ENCODE data around the gene ATG7.
"Not testable (repeated sequence)": the region's sequence is repeated elsewhere in the genome, so short reads cannot be mapped to it uniquely, and the experiment has no call there.

ATG7 gene

DNA sequence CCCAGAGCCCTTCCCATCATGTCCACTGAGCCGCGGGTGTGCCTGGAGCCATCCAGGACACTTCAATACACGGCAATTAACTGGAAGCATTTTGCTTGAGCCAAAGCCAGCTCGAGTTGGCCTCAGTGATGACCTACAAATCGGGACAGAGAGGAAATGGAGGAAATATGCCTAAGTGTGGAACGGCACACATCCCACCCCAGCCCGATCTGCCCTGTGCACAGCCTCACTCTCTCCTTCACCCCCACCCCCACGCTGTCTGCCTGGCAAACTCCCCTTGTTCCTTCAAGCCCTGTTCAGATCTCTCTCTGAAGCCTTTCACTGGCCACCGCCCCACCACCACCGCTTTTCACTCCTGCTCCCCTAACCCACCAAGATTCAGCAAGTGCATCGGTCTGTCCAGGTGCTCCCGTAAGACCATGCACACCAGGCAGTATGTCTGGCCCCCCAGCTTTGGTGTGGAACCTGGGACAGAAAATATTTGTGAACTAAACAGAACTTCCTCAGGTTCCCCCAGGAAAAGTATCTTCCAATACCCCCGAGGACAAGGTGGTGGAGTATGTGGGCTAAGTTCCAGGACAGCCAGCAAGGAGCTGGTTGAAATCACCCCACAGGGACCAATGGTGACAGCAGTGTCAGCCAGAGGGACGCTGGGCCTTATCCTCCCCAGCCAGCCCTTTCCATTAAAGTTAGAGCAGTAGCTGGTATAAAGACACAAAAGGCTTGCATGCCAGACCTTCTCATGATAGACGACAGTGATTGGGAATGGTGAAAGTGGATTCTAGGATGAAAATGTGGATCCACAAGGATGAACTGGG is 287.8 kb downstream of the ATG7 start:
- DNase-seq: no peak

DNA sequence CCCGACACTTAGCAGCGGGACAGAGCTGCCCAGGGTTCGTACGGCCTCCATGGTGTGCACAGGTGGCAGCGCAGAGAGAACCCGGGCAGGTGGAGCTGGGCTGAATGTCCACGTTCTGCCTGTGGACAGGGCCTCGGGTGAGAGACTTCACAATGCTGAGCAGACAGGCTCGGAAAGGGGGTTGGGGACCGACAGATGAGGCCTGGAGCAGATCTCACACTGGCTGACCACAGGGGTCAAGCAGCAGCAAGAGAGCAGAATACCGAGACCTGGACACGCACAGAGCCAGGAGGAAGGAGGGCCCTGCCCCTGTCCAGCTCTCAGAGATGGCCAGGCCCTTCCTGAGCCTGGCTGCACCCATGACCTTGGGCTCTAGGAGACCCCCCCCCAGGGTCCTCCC is 288.5 kb downstream of the ATG7 start:
- DNase-seq: no peak

DNA sequence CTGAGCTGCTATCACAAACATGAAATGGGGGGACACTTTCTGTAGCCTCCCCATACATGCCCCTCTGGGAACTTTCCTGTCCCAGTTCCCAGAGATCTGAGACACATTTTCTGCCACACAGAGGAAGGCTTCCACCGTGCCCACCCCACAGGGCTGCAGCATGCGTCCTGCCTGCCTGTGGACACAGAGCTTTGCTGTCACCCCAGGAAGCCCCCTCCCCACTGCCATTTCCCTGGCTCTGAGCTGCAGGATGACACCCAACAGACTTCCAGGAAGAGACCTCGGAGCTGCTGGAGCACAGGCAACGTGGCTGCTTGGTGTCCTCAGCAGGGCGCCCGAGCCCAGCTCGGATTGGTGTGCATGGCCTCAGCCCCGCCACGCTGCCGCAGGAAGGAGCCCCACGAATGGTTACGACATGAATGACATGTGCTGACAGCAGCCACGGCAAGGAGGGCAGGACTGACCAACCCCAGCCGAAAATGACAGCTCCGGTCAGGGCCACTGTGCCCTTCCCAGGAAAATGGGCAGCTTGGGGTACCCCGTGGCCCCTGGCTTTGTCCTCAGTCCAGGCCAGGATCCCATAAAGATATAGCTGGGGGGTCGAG is 290.2 kb downstream of the ATG7 start:
- no peak for DNase-seq

DNA sequence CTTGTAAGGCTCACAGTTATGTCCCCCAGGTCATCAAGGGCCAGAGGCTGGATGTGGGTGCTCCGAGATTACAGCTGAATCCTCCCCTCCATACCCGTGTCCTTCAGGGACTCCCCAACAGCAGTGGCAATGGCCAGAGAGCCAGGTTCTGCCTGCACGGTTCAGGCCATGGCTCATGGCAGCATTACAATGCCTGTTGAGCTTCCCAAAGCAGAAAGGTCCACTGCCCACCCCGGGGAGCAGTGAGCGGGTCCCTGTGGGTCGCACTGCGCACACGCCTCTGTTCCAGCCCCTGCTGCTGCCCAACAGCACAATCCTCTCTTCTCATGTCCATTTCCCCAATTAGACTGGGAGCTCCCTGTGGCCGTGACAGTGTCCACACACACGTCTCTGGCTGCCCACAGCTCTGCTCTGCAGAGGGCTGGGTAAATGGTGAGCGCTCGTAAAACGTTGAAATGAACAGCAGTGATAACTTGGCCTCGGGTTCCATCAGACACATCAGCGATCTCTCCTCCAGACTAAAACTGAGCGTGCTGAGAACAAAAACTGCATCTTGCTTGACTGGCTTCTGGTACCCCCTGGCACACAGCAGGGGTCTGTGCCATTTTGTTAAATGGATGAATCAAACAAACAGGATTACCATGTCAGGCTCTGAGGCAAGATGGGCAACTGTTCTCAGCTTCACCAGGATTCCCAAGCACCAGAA is 291.1 kb downstream of the ATG7 start:
- no peak for DNase-seq

DNA sequence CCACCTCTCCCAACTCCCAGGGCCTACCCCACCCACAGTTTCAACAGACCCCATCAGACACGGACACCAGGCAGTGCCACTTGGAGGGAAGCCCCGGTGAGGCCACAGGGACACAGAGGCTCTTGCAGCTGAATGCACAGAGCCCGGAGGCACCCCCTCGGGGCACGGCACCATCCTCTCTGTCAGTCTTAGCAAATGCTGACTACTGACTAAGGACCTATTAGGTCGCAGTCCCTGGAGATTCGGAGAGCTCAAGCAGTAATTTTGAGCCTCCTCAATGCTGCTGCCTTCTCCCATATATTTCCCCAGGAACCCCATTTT is 291.6 kb downstream of the ATG7 start:
- no peak for DNase-seq

DNA sequence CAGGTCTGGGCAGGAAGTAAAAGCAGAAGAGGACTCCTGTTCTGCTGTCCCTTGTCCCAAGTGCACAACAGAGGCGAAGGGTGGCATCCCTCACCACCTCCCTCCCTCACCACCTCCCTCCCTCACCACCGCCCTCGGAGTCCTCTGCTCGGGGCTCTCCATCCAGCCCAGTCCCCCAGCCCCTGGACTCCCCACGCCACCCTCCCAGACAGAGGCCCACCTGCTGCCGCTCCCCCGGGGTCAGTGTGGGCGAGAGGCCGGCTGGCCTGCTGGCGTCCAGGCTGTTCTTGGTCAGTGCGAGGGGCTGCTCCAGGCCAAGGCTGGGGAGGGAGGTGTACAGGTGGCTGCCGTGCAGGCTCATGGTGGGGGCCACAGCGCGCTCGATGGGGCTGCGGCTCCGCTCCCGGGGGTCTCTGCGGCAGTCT is 292.4 kb downstream of the ATG7 start:
- no peak for DNase-seq

DNA sequence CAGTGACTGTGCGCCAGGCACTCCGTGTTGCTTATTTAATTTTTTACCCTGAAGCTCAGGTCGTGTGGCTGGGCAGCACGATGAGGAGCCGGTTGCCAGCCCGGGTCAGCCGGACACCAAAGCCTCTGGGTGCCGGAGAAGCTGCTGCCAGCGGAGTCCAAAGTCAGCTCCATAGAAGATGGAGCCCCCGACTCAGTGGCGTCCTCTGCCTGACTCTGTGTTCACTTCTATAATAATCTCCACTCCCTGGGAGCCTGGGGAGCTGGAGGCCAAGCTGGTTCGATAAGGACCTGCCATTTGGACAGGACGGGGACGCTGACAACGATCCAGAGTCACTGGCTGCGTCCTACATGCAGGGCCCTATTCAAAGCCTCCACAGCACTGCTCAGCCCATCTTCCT is 292.9 kb downstream of the ATG7 start:
- DNase-seq: no peak

DNA sequence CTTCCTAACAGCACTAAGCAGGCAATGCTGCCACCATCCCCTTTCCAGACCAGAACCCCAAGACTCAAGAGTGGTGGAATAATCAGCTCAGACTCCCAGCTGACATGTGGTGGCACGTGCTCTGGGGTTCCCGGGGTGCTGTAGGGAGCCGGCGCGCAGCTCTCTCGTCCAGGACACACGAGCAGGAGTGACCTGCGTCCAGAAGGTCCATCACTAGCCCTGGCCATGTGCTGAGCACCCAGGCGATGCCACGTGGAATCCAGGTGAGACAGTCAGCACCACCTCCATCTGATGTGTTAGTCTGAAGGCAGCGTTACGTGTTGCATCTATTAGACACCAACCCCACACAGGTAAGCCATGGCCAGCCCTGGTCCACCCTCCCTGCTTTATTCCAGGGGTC is 293.3 kb downstream of the ATG7 start:
- no peak for DNase-seq

DNA sequence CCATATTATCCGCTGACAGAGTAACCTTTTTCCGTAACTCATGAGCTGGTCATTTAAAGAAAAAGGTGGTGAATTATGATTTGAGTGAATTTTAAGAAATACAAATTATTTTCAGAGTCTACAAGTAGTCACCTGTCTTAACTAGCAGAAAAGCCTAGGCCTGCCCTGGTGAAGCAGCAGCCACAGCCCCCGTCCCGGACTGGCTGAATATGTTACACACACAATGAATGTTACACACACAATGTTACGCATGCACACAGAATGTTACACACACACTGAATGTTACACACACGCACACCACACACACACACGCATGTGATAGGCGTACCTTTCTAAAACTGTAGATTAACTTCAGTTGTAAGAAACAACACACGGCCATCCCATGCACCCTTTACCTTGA is 293.7 kb downstream of the ATG7 start:
- DNase-seq: no peak

DNA sequence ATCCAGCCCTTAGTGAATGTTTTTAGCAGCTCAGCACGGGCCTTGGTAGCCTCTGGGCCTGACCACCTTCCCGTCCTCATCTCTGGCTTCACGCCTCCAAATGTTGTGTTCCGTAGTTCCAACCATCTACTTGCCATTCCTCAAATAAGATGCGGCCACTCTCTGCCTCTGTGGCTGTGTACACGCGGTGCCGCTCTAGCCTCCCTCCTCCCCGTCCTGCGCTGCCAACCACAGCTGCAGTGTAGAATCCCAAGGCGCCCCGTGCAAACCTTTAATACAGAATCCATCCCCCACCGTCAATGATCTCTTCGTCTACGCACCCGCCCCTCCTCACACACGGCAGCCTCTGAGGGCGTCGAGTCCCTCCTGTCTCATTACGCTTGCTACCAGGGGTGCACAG is 294.3 kb downstream of the ATG7 start:
- DNase-seq: no peak

DNA sequence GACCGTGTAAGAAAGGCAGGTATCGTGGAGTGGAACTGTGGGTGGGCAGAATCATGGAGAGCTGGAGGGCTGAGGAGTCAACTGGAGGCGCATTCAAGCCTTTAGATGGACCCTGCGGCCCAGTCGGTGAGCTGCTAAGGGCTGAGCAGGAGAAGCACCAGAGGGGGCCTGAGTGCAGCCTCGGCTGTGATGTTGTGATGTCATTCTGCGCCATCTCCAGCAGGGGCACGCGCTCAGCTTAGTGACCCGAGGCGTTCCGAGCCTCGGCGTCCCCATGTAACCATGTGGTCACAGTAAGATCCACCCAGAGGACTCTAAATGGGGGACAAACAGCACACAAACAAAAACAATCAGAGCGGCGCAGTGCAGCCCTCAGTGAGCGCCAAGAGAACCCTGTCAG is 294.7 kb downstream of the ATG7 start:
- no peak for DNase-seq

DNA sequence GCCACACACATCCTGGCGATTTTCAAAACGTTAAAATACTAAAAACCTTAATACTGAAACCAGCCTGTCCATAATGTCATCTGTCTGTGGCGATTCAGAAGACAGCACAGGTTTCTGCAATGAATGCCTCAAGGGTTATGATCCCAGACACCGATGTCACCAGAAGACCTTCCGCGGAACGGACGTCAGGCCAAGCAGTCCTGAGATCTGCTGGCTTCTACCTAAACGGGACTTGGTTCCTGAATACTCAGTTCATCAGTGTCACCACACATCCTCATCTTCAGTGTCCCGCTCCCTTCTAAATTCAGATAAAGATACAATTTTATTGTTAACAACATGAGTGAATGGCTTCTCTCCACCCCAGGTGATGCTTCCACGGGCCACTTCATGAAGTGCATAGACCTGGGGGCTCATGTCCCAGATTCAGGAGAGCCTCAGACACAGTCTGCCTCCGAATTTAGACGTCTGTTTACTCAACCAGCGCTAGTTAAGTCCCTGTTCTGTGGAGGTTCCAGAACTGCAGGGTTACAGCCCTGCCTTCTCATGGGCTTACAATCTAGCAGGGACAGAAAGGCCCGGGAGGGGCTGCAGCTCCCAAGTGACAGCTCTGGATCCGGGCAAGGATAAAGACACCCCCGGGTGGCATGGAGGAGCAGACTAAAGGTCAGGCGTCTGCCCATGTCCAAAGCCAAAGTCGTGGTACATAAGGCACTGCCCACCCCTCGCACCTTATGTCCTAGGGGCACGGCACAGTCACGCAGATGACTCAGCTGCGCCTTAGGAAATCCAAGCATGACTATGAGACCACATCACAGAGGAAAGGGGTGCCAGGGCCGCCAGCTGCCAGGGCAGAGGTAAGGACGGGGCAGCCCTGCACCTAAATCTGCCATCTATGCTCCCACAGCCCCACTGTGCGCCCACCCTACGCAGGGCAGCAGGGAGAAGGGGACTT is 295.6 kb downstream of the ATG7 start:
- DNase-seq: no peak

DNA sequence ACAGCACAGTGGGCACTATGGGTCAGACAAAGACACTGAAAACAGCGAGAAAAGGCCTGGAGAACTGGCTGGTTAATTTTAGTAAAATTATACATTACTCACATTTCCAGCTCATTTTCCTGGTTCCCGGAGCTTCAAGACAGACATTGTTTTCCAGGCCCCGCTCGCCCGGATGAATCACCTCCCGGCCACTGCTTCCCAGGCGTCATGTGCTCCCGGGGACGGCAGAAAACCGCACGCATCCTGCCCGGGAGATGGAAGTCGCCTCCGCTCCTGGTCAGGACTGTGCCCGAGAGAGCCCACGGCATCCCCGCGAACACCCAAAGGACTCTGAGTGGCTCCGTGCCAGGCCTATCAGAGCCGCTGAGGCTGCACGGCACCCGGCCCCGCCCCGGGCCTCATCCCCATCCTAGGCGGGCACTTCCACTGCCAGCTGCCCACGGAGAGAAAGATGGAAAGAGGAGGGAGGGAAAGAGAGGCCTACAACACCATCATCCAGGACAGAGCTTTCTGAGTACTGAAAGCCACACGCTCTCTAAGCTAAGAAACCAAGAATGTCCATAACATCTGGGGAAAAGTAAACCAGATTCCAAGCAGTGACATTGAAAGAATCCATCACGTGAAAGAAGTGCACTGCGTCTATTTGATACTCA is 296.4 kb downstream of the ATG7 start:
- no peak for DNase-seq

DNA sequence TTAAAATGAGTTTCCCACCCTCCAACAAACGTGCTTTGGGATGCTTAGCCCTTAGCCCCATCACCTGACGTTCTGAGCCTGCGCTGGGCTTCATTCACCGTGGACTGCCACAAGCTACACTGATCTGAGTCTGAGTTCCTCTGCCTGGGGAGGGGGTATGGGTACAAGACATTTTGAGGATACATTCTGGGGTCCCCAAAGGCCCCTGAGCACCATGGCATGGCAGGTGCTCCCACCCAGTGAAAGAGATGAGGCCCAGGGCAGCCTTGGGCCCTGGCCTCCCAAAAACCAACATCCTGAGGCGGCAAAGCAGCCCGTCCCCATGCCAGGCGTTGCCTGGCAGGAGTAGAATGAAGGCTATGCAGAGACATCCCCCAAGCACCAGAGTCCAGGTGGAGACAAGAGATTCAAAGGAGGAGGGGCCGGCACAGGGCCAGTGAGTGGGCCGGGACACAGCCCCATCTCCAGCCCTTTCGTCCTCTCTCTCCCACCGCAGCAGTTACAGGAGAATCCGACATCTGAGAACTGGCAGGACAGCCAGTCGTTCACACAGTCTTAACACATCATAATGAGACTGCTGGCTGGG is 297.1 kb downstream of the ATG7 start:
- no peak for DNase-seq

DNA sequence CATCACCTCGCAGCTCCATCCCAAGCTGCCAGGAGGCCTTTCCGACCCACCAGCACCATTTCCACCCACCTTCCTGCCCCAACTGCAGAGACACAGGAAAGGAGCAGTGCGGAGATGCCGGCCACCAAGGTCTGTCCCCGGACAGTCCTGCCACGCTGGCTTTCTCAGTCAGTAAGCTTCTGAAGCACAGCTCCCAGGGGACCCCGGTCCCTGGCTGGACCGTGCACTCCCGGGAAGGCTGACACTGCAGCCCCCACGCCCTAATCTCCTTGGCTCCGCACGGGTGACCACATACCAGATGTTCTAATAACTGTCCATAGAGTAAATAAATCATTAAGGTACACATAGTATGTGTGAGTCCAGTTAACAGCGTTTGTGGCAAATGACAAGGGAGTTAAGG is 298.1 kb downstream of the ATG7 start:
- no peak for DNase-seq

DNA sequence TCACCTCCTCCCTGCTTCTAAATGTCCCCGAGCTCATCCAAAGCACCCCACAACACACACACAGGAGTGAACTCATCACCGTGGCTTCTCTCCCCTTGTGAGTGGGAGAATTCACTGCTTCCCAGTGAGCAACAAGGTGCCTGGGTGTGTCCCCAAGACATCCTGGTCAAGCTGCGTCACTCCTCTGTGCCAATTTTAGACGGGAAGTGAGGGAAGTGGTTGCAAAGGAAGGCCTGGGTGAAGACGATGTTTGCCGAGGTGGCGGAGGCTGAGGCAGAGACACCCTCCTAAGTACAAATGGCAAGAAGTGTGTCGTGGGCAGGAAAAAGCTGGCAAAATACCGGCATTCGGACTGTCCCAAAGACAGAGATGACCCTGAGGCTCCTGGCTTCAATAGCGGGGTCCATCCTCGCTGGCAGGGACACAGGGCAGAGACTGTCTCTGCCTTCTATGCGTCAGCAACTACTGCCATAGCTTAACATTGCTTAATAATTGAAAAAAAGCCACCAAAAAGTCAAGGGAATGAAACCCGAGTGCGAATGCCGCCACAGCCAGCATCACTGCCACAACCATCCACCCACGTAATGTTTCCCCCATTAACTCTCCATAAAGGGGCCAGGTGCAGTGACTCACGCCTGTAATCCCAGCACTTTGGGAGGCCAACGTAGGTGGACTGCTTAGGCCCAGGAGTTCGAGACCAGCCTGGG is 298.7 kb downstream of the ATG7 start:
- no peak for DNase-seq

DNA sequence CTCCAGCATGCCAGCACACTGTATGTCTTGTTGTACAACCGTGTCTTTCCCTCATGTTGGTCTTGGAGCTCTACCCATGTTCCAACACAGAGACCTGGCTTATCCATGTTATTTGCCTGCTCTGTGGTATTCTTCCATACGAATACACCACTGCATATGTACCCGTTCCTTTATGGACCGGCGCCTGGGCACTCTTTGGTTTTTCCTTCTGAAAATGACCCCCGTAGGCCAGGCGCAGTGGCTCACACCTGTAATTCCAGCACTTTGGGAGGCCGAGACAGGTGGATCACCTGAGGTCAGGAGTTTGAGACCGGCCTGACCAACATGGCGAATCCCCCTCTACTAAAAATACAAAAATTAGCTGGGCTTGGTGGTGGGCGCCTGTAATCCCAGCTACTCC is 300.5 kb downstream of the ATG7 start:
- not testable (repeated sequence) for DNase-seq

DNA sequence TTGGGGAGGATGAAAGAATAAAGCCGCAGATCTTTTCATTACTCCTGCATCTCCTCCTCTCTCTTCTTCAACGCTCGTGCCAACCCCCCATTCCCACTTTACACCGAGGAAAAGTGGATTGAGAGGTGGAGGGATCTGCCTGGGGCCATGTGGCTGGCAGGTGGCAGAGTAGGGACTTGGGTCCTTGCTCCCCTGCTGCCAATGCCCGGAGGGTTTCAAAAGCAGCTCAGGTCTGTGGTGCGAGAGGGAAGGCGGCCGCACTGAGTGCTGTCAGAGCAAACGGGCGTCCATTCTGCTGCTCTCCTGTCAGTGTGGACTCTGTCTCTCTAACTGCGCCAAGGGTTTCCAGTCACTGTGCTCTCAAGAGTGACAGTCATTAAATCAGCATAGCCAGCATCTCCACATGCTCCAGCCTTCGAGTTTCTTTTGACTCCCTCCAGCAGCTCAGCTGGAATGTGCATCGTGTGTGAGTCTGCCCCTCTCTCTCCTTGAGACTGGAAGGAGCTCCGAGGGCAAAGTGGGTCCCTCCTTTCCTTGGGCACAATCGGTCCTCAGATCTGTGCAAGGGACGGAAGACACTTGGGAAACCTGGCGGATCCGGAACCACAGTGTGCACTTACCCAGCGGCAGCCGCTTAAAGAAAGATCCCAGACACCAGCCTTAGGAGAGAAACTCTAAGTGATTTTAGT is 302.9 kb downstream of the ATG7 start:
- DNase-seq: no peak

DNA sequence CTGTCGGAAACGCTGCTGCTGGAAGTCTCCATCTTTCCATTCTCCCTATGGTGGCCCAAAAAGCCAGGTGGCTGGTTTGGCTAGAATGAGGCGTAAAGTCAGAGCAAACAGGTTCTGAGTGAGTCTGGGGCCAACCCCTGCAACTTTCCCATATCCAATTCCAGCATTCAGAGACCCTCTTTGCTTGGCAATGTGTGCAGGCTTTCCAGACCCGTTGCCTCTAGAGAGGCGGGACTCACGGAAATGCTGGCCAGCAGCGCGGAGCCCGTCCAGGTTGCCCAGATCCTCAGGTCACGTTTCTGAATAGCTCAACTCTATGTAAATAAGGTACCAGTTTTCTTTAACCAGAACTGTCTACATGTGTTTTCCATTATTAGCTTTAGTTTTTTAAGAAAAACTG is 303.5 kb downstream of the ATG7 start:
- DNase-seq: no peak

DNA sequence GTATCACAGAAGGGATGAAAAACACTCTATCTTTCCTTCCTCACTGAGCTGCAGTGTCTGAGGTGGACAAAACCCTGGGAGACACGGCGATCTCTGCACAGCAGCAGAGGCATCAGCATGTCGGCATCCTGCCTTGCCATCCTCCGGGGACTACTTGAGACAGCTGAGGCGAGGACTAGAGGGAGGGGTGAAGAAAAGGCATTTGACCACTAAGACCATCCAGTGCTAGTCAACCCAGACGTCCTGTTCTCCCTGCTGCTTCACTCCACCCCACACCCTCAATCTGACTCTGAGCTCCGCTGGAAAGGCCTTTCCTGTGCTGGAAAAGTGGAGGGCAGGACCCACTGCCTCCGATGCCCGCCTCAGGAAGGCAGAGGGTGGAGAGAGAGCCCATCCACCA is 304.3 kb downstream of the ATG7 start:
- no peak for DNase-seq

DNA sequence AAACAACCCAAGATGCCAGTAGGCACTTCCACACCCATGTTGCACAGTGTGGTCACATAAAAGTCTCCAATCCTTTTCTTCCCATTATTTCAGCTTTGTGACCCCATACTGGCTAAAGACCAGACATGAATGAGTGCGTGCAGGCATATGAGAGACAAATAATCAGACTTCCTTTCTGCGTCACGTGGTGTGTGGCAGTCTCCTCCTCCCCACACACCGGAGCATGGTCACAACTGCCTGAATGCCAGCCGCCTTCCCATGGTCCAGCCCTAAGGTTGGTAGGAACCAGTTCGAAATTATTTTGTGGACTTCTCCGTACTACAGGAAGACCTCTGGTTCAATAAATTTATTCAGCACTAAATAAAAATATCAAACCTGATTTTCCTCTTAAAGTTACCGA is 306.0 kb downstream of the ATG7 start:
- DNase-seq: no peak

Data from NCI-H1436 (cell line).